Caco-2 (cell line): ENCODE results near the gene ACKR2. TPM values are rescaled to one million over a fixed set of nuclear protein-coding genes. Genes with fewer than 3 reads are reported as not detected.

ENCODE experiments used
- BruUV-seq: library from RNA; stranded (reverse); fragments of 400-500 nt; replicated peaks from 2 replicates; lab custom pipeline; 2021; lab: Mats Ljungman, UMichigan
- CTCF ChIA-PET: fragments of 300-600 bp; sonication (Branson Sonifier 250); formaldehyde crosslinking; loops from one replicate; lab custom pipeline; 2022; ENCODE audit warnings: antibody characterized with exemption; lab: Charles Lee
- POLR2A ChIA-PET: fragments of 300-600 bp; sonication (Branson Sonifier 250); formaldehyde crosslinking; loops from one replicate; lab custom pipeline; 2022; ENCODE audit warnings: antibody characterized with exemption; lab: Charles Lee
- DNase-seq, 2 experiments: peaks; one replicate each; pipeline versions ENCODE4 v3.0.0 to v3.0.0-alpha.2; 2020 to 2022
- H3K27me3 ChIP-seq: replicated peaks from 2 replicates; pipeline ENCODE4 v1.6.0; 2011; ENCODE audit warnings: low read length; ENCODE audit not compliant: control insufficient read depth, insufficient read depth
- H3K36me3 ChIP-seq: 2 replicates; pipeline ENCODE4 v1.5.1; 2011; ENCODE audit warnings: low read length; ENCODE audit not compliant: control insufficient read depth, insufficient read depth
- H3K4me1 ChIP-seq: fragments of 250-450 bp; sonication (Bioruptor Pico); 2 replicates; pipeline ENCODE4 v1.5.1; 2020; ENCODE audit warnings: mild to moderate bottlenecking
- H3K4me3 ChIP-seq: 2 replicates; pipeline ENCODE4 v1.5.1; 2011; ENCODE audit warnings: low read depth, mild to moderate bottlenecking, control low read depth, low read length
- H3K9me3 ChIP-seq: fragments of 250-450 bp; sonication (Bioruptor Pico); 2 replicates; pipeline ENCODE4 v1.5.1; 2020; ENCODE audit warnings: mild to moderate bottlenecking, moderate library complexity
- H3K27ac Mint-ChIP-seq: one replicate; pipeline ENCODE4 v1.8.0; 2022; ENCODE audit warnings: mixed read lengths; ENCODE audit not compliant: unreplicated experiment
- H3K27me3 Mint-ChIP-seq: one replicate; pipeline ENCODE4 v1.8.0; 2022; ENCODE audit warnings: mixed read lengths; ENCODE audit not compliant: insufficient read depth, unreplicated experiment
- H3K36me3 Mint-ChIP-seq: one replicate; pipeline ENCODE4 v1.8.0; 2022; ENCODE audit warnings: mild to moderate bottlenecking, mixed read lengths; ENCODE audit not compliant: insufficient read depth, unreplicated experiment
- H3K4me1 Mint-ChIP-seq: one replicate; pipeline ENCODE4 v1.8.0; 2022; ENCODE audit warnings: low read depth, mixed read lengths; ENCODE audit not compliant: unreplicated experiment
- H3K4me3 Mint-ChIP-seq: one replicate; pipeline ENCODE4 v1.8.0; 2022; ENCODE audit warnings: mild to moderate bottlenecking, moderate library complexity, mixed read lengths; ENCODE audit not compliant: unreplicated experiment
- H3K9me3 Mint-ChIP-seq: one replicate; pipeline ENCODE4 v1.8.0; 2022; ENCODE audit warnings: mixed read lengths; ENCODE audit not compliant: unreplicated experiment
- CTCF ChIP-seq, 2 experiments: fragments of 200-600 bp in 1 of 2; IDR thresholded peaks; 1 replicate in 1 of 2; 2 replicates in 1 of 2; pipeline versions ENCODE4 v1.5.1 to v1.8.0; 2011 to 2022; ENCODE audit warnings: antibody characterized with exemption in 1 of 2, control low read depth in 1 of 2, inconsistent platforms in 1 of 2, low read depth in 1 of 2, low read length in 1 of 2, mild to moderate bottlenecking in 1 of 2, moderate library complexity in 1 of 2; ENCODE audit not compliant: insufficient read depth in 1 of 2, severe bottlenecking in 1 of 2, unreplicated experiment in 1 of 2
- intact Hi-C: fragments of 100-400 bp; cut with micrococcal nuclease; formaldehyde crosslinking; loops from one replicate; pipeline ENCODE4 v1.10.0; 2022; ENCODE audit not compliant: unreplicated experiment
- total RNA-seq: library from RNA; stranded (reverse); gene quantifications from 2 replicates; pipeline ENCODE4 v1.2.3, GENCODE V29; 2022

The ACKR2 gene
- total RNA-seq, 1 experiment from 2014 or later: 3.5 TPM

- CTCF ChIA-PET: interaction anchor here (1.0 to 2.5 kb wide), 2 partner anchors 52 to 61 kb away, joined by 7 to 19 read pairs; no protein-coding TSS in a partner anchor
These were observed 30.6 kb upstream of the ACKR2 start for GRCh38 chr3:42778644-42779043.

GRCh38 chr3:42780398-42780797 is 28.8 kb upstream of the ACKR2 start:
- no peak overlapping the region for H3K4me3 Mint-ChIP-seq
- intact Hi-C loops: loop anchor here (1.0 kb wide), 1 partner anchor 50 kb away; no protein-coding TSS in a partner anchor
- H3K4me1 Mint-ChIP-seq: no peaks in the 10 kb centered on the region
- H3K9me3 Mint-ChIP-seq: no peaks in the 10 kb centered on the region
- Histone ChIP-seq H3K9me3 (no peaks in the 10 kb centered on the region), H3K4me1 (no peaks in the 10 kb centered on the region), H3K4me3 (no peak overlapping the region), H3K36me3 (0 out of 2 replicates have a peak, but pooled peaks cover 1% of the 10 kb centered on the region), H3K27me3 (no peaks in the 10 kb centered on the region)
- CTCF ChIA-PET: interaction anchor here (0.9 to 2.5 kb wide), 2 partner anchors 49 to 50 kb away, joined by 4 to 19 read pairs; no protein-coding TSS in a partner anchor
- DNase-seq: no peak
- TF ChIP-seq CTCF (IDR thresholded peaks at IDR 0.05; ENCODE audit: insufficient read depth in 1 of 2, low read depth in 1 of 2, low read length in 1 of 2, severe bottlenecking in 1 of 2, unreplicated experiment in 1 of 2): no peak
- no TSS peak for BruUV-seq
- no peak overlapping the region for H3K27ac Mint-ChIP-seq
- POLR2A ChIA-PET: no interaction called here
- no peaks in the 10 kb centered on the region for H3K27me3 Mint-ChIP-seq
- peaks cover 32% of the 10 kb centered on the region for H3K36me3 Mint-ChIP-seq

More at GRCh38 chr3:42778644-42779043, 30.6 kb upstream of the ACKR2 start:
- no peaks in the 10 kb centered on the region for H3K27me3 ChIP-seq
- no TSS peak for BruUV-seq
- no peak for TF ChIP-seq CTCF (IDR thresholded peaks at IDR 0.05; ENCODE audit: insufficient read depth in 1 of 2, low read depth in 1 of 2, low read length in 1 of 2, severe bottlenecking in 1 of 2, unreplicated experiment in 1 of 2)
- Mint-ChIP-seq H3K4me1 (no peaks in the 10 kb centered on the region), H3K27me3 (no peaks in the 10 kb centered on the region), H3K36me3 (peaks cover 30% of the 10 kb centered on the region), H3K27ac (no peak overlapping the region), H3K4me3 (no peak overlapping the region), H3K9me3 (no peaks in the 10 kb centered on the region)
- no peaks in the 10 kb centered on the region for H3K9me3 ChIP-seq
- intact Hi-C loops: no loop called here
- POLR2A ChIA-PET: no interaction called here
- H3K4me1 ChIP-seq: no peaks in the 10 kb centered on the region
- no peak for DNase-seq
- H3K36me3 ChIP-seq: 0 out of 2 replicates have a peak, but pooled peaks cover 1% of the 10 kb centered on the region
- no peak overlapping the region for H3K4me3 ChIP-seq

- Histone ChIP-seq H3K27me3 (no peaks in the 10 kb centered on the region), H3K9me3 (no peaks in the 10 kb centered on the region), H3K36me3 (0 out of 2 replicates have a peak, but pooled peaks cover 1% of the 10 kb centered on the region), H3K4me1 (no peaks in the 10 kb centered on the region), H3K4me3 (no peak overlapping the region)
- no peaks in the 10 kb centered on the region for H3K4me1 Mint-ChIP-seq
- no peaks in the 10 kb centered on the region for H3K27me3 Mint-ChIP-seq
- BruUV-seq: no TSS peak
- no peak overlapping the region for H3K4me3 Mint-ChIP-seq
- CTCF ChIA-PET: interaction anchor here (0.7 kb wide), 2 partner anchors 96 to 1493 kb away, joined by 3 to 4 read pairs; no protein-coding TSS in a partner anchor
- H3K27ac Mint-ChIP-seq: no peak overlapping the region
- POLR2A ChIA-PET: no interaction called here
- peak in 1 of 2 experiments; percentile 57 for DNase-seq
- no peaks in the 10 kb centered on the region for H3K9me3 Mint-ChIP-seq
- intact Hi-C loops: loop anchor here (1.0 kb wide), 3 partner anchors 49 to 100 kb away; no protein-coding TSS in a partner anchor
- peaks cover 36% of the 10 kb centered on the region for H3K36me3 Mint-ChIP-seq
- TF ChIP-seq CTCF (IDR thresholded peaks at IDR 0.05; ENCODE audit: insufficient read depth in 1 of 2, low read depth in 1 of 2, low read length in 1 of 2, severe bottlenecking in 1 of 2, unreplicated experiment in 1 of 2): peak; percentile 56 to 71
These were observed 28.1 kb upstream of the ACKR2 start for GRCh38 chr3:42780892-42781700.
